HEK293T (cell line): ENCODE measurements around the gene GSX1.
A peak's percentile ranks its signal among the peaks of the same experiment; 100 is the strongest.

Source experiments
- BHLHE40 ChIP-seq: fragments of 450-650 bp; IDR thresholded peaks from 2 replicates; pipeline ENCODE4 v1.6.1; 2016; ENCODE audit warnings: mild to moderate bottlenecking, moderate library complexity, borderline replicate concordance
- CTBP1 ChIP-seq: fragments of 450-650 bp; IDR thresholded peaks from 2 replicates; pipeline ENCODE4 v1.6.1; 2016; ENCODE audit warnings: borderline replicate concordance
- ELF4 ChIP-seq: fragments of 450-650 bp; IDR thresholded peaks from 2 replicates; pipeline ENCODE4 v1.6.1; 2017; ENCODE audit warnings: antibody characterized with exemption
- FOXA1 ChIP-seq: fragments of 450-650 bp; IDR thresholded peaks from 2 replicates; pipeline ENCODE4 v1.6.1; 2016; ENCODE audit warnings: mild to moderate bottlenecking
- FOXK2 ChIP-seq: fragments of 450-650 bp; IDR thresholded peaks from 2 replicates; pipeline ENCODE4 v1.6.1; 2016; ENCODE audit warnings: mild to moderate bottlenecking
- FOXM1 ChIP-seq: fragments of 450-650 bp; IDR thresholded peaks from 2 replicates; pipeline ENCODE4 v1.6.1; 2017; ENCODE audit warnings: mild to moderate bottlenecking, borderline replicate concordance
- L3MBTL2 ChIP-seq: fragments of 450-650 bp; conservative IDR thresholded peaks from 2 replicates; pipeline ENCODE4 v1.6.1; 2016; ENCODE audit warnings: mild to moderate bottlenecking
- PKNOX1 ChIP-seq: fragments of 450-650 bp; IDR thresholded peaks from 2 replicates; pipeline ENCODE4 v1.6.1; 2016
- SP1 ChIP-seq: fragments of 450-650 bp; IDR thresholded peaks from 2 replicates; pipeline ENCODE4 v1.6.1; 2017
- SUZ12 ChIP-seq: fragments of 450-650 bp; IDR thresholded peaks from 2 replicates; pipeline ENCODE4 v1.6.1; 2016; ENCODE audit warnings: mild to moderate bottlenecking
- ZNF384 ChIP-seq: fragments of 450-650 bp; IDR thresholded peaks from 2 replicates; pipeline ENCODE4 v1.6.1; 2016

GRCh38 chr13:27792393-27793218, at the start of gene GSX1:
- TF ChIP-seq BHLHE40 (no peak), FOXA1 (no peak), FOXM1 (no peak), SUZ12 (no peak), SP1 (no peak), L3MBTL2 (no peak), PKNOX1 (no peak), ZNF384 (no peak), ELF4 (no peak), FOXK2 (no peak), CTBP1 (peak; percentile 21; the same call in 1 of the 2 replicates)
